T-helper 2 cell treated with Interferon-gamma antibody and Interleukin-4, amounts not matched to agents 5 μg/mL and 100 μg/mL, for 36 hours (primary cell): ENCODE results near the gene RALY.

Experiments
- DNase-seq: peaks from one replicate; pipeline ENCODE4 v3.0.0; 2021; ENCODE audit warnings: low spot score
- H3K27ac Mint-ChIP-seq: one replicate; pipeline ENCODE4 v1.8.0; 2021; ENCODE audit warnings: mild to moderate bottlenecking, mixed read lengths
- H3K27me3 Mint-ChIP-seq: one replicate; pipeline ENCODE4 v1.8.0; 2021; ENCODE audit warnings: low read depth, mixed read lengths
- H3K36me3 Mint-ChIP-seq: one replicate; pipeline ENCODE4 v1.8.0; 2021; ENCODE audit warnings: low read depth, mixed read lengths
- H3K4me1 Mint-ChIP-seq: one replicate; pipeline ENCODE4 v1.8.0; 2021; ENCODE audit warnings: low read depth, mixed read lengths
- H3K4me3 Mint-ChIP-seq: one replicate; pipeline ENCODE4 v1.8.0; 2022; ENCODE audit warnings: mild to moderate bottlenecking, moderate library complexity, mixed read lengths
- H3K9me3 Mint-ChIP-seq: one replicate; pipeline ENCODE4 v1.8.0; 2021; ENCODE audit warnings: mixed read lengths

RALY gene

DNA sequence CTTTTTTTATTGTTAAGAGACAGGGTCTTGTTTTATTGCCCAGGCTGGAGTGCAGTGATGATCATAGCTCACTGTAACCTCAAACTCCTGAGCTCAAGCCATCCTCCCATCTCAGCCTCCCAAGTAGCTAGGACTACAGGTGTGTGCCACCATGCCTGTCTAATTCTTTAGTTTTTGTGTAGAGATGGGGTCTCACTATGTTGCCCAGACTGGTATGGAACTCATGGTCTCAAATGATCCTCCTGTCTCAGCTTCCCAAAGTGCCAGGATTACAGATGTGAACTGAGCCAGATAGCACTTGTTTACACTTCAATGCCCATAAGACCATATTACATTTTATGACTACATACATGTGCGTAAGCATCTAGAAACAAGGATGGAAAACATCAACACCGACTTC, 100.2 kb downstream of the RALY start:
- Mint-ChIP-seq H3K27me3 (no peaks in the 10 kb centered on the region), H3K27ac (peak overlapping the region; percentile 31), H3K4me1 (peaks cover 17% of the 10 kb centered on the region)

DNA sequence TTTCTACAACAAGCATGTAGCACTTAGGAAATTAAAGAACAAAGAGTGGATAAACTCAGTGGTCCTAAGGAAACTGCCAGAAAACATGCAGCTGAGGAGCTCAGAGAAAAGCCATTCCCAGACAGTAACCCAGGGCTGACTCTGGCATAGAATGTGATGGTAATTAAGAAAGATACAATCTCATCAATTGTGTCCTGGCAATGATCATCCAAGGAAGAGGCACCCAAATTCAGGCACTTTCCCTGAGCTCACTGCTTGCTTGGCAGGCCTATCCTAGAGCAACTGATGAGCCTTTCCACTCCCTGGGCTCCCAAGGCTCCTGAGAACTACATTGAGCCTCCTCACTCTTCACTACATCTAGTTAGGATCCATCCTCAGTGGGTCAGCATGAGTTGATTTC, 102.1 kb downstream of the RALY start:
- DNase-seq = no peak
- Mint-ChIP-seq H3K27me3 (no peaks in the 10 kb centered on the region), H3K36me3 (peaks cover 74% of the 10 kb centered on the region), H3K4me1 (peaks cover 21% of the 10 kb centered on the region), H3K9me3 (no peaks in the 10 kb centered on the region), H3K27ac (no peak overlapping the region), H3K4me3 (no peak overlapping the region)

More for the DNA sequence above, 100.2 kb downstream of the RALY start:
- Mint-ChIP-seq H3K4me3 (no peak overlapping the region), H3K9me3 (no peaks in the 10 kb centered on the region), H3K36me3 (peaks cover 79% of the 10 kb centered on the region)
- no peak for DNase-seq

- Mint-ChIP-seq H3K4me3 (no peak overlapping the region), H3K4me1 (peaks cover 19% of the 10 kb centered on the region), H3K27ac (no peak overlapping the region), H3K36me3 (peaks cover 71% of the 10 kb centered on the region), H3K27me3 (no peaks in the 10 kb centered on the region), H3K9me3 (no peaks in the 10 kb centered on the region)
- no peak for DNase-seq
Observed at GRCh38 chr20:34096699-34097444, 103.2 kb downstream of the RALY start.

- Mint-ChIP-seq H3K36me3 (peaks cover 70% of the 10 kb centered on the region), H3K27me3 (no peaks in the 10 kb centered on the region), H3K4me1 (peaks cover 21% of the 10 kb centered on the region)
Observed at GRCh38 chr20:34098570-34098969, 104.9 kb downstream of the RALY start.

GRCh38 chr20:34099675-34100074, 106.0 kb downstream of the RALY start:
- Mint-ChIP-seq H3K9me3 (no peaks in the 10 kb centered on the region), H3K36me3 (peaks cover 73% of the 10 kb centered on the region), H3K4me1 (peaks cover 23% of the 10 kb centered on the region)

More at GRCh38 chr20:34098570-34098969, 104.9 kb downstream of the RALY start:
- no peaks in the 10 kb centered on the region for H3K9me3 Mint-ChIP-seq
- no peak overlapping the region for H3K4me3 Mint-ChIP-seq
- DNase-seq = no peak
- no peak overlapping the region for H3K27ac Mint-ChIP-seq

DNA sequence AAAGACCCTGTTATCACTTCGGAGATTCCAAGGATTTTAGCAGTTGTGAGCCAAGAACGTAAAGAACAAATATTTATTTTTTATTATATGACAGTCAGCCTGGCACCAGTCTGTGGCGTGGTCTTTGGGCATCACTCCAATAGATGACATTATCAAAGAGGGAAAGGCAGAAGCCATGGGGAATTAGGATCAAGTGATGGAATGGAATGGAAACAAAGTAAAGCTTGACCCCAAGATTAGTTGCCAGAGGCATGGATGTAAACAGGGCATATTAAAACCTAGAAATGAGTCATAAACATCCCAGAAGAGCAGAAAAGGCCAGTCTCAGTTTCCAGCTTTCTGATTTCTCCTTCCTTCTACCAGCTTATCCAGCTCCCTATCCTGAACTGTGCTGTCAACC, 106.9 kb downstream of the RALY start:
- H3K27ac Mint-ChIP-seq = no peak overlapping the region
- peaks cover 31% of the 10 kb centered on the region for H3K4me1 Mint-ChIP-seq
- H3K27me3 Mint-ChIP-seq = no peaks in the 10 kb centered on the region
- H3K36me3 Mint-ChIP-seq = peaks cover 77% of the 10 kb centered on the region
- H3K4me3 Mint-ChIP-seq = no peak overlapping the region
- H3K9me3 Mint-ChIP-seq = no peaks in the 10 kb centered on the region
- DNase-seq = no peak

More at GRCh38 chr20:34099675-34100074, 106.0 kb downstream of the RALY start:
- Mint-ChIP-seq H3K27me3 (no peaks in the 10 kb centered on the region), H3K4me3 (no peak overlapping the region), H3K27ac (no peak overlapping the region)
- no peak for DNase-seq

- peak overlapping the region; percentile 55 for H3K27ac Mint-ChIP-seq
- H3K27me3 Mint-ChIP-seq = no peaks in the 10 kb centered on the region
- no peak for DNase-seq
- no peak overlapping the region for H3K4me3 Mint-ChIP-seq
- H3K36me3 Mint-ChIP-seq = peaks cover 68% of the 10 kb centered on the region
- peaks cover 40% of the 10 kb centered on the region for H3K4me1 Mint-ChIP-seq
- H3K9me3 Mint-ChIP-seq = no peaks in the 10 kb centered on the region
Observed at GRCh38 chr20:34102342-34102741, 108.6 kb downstream of the RALY start.

- Mint-ChIP-seq H3K4me1 (peaks cover 56% of the 10 kb centered on the region), H3K27me3 (no peaks in the 10 kb centered on the region), H3K9me3 (no peaks in the 10 kb centered on the region), H3K27ac (peak overlapping the region; percentile 35), H3K36me3 (peaks cover 69% of the 10 kb centered on the region), H3K4me3 (peak overlapping the region; percentile 19)
- no peak for DNase-seq
Observed at GRCh38 chr20:34104059-34104458, 110.3 kb downstream of the RALY start.

GRCh38 chr20:34105978-34106675, 112.4 kb downstream of the RALY start:
- Mint-ChIP-seq H3K36me3 (peaks cover 74% of the 10 kb centered on the region), H3K27ac (no peak overlapping the region), H3K9me3 (no peaks in the 10 kb centered on the region), H3K27me3 (no peaks in the 10 kb centered on the region), H3K4me3 (peak overlapping the region; percentile 12), H3K4me1 (peaks cover 61% of the 10 kb centered on the region)
- DNase-seq = no peak

DNA sequence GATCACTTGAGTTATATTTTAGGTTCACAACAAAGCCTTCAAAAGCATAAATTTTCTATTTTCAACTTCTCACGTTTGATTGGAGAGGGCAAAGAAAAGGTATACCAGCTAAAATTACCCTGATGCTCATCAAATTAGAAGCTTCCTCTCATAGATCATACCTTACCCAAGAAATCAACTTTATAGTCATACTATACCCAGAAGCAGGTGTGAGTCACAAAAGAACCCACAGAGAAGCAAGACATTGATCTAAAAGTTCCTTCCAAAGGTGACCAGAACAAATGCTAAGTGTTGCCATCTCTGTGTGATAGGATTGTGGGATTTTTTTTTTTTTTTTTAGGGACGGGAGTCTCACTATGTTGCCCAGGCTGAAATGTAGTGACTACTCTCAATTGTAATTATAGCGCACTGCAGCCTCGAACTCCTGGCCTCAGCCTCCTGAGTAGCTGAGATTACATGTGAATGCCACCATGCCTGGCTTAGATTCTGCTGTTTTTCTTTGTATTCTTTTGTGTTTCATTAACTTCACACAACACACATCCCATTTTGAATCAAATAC, 115.0 kb downstream of the RALY start:
- Mint-ChIP-seq H3K27me3 (no peaks in the 10 kb centered on the region), H3K4me3 (peak overlapping the region; percentile 37), H3K4me1 (peaks cover 52% of the 10 kb centered on the region), H3K36me3 (peaks cover 59% of the 10 kb centered on the region), H3K27ac (peak overlapping the region; percentile 55), H3K9me3 (no peaks in the 10 kb centered on the region)
- no peak for DNase-seq

DNA sequence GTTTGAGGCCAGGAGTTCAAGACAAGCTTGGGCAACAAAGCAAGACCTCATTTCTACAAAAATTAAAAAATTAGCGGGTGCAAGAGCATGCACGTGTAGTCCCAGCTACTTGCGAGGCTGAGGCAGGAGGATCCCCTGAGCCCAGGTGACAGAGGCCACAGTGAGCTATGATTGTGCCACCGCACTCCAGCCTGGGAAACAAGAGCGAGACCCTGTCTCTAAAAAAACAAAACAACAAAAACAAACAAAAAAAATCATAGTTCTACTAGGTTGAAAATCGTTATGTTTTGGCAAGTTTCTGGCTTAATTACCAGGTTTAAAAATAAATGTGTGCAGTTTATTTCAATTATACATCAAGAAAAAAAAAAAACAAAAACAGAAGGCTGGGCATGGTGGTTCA, 115.7 kb downstream of the RALY start:
- Mint-ChIP-seq H3K9me3 (no peaks in the 10 kb centered on the region), H3K36me3 (peaks cover 53% of the 10 kb centered on the region), H3K27me3 (no peaks in the 10 kb centered on the region), H3K4me3 (peak overlapping the region; percentile 73), H3K27ac (peak overlapping the region; percentile 26), H3K4me1 (peaks cover 47% of the 10 kb centered on the region)
- DNase-seq = no peak

DNA sequence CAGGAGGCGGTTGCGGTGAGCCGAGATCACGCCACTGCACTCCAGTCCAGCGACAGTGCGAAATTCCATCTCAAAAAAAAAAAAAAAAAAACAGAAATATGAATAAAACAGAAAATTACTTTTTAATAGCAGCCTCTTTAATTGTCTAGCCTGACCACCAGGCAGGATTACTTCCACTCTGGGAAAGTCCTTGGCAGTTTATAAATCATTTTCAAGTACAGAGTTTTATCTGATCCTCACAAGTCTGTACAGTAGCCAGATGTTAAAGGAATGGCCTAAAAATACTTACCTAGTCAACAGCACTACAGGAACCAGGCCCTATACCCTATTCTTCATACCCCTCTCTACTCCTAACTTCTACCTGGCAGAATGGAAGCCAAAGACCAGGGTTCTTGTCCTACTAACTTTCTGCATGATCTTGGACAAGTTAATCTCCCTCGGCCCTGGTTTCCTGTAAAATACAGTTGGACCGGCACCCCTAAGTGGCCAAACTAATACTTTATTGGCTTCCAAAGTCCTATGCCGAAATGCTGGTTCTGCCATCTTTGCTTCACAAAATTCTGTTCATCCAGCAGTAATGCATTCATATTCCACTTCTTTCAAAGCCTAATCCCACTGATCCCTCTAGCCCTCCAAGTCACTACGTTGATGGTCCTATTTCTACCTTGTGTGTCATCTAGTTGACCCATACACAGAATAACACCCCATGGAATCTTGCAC, 116.5 kb downstream of the RALY start:
- Mint-ChIP-seq H3K27me3 (no peaks in the 10 kb centered on the region), H3K9me3 (no peaks in the 10 kb centered on the region), H3K36me3 (peaks cover 45% of the 10 kb centered on the region), H3K4me1 (peaks cover 43% of the 10 kb centered on the region), H3K27ac (peak overlapping the region; percentile 80), H3K4me3 (peak overlapping the region; percentile 98)
- no peak for DNase-seq

DNA sequence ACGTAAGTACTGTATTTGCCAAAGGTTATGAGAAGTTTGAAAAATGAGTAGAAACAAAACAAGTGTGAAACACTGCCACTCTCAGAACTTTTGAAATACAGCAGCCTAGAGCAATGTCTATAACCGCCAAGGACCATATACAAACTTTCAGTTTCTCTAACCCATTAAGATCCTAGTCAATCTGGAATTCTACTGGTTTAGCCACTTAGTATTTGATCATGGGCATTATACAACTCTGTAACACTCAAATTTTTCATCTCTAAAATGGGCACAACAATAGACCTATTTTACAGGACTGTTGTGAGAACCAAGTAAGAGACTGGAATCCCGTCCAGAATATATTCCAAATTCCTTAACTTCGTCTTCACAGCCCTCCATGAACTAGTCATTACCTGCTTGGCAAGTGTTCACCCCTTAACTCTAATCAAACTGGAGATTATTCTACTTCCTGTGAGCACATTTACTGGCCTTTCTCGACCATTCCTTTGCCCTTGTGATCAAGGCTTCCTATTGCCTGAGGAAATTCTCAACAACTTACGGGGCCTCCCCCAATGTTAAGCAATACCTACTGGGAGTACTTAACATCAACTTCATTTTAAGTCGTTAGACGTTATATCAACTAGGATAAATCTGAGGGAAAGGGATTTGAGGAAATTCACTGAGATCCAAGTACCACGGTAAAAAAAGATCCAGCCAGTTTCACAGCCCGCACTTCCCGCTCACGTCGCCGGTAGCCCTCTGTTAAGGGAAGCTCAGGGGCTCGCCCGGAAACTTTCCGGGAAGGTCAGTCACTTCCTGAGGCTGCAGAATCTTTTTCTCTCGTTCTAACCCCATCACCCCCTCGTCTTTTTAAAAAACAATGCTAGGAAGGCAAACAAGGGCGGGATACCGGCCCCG, 117.3 kb downstream of the RALY start:
- peak; percentile 11 for DNase-seq
- Mint-ChIP-seq H3K27me3 (peaks cover 2% of the 10 kb centered on the region), H3K4me1 (peaks cover 38% of the 10 kb centered on the region), H3K36me3 (peaks cover 39% of the 10 kb centered on the region), H3K9me3 (no peaks in the 10 kb centered on the region), H3K4me3 (peak overlapping the region; percentile 98), H3K27ac (peak overlapping the region; percentile 80)
